K562 (cell line): ENCODE data around the gene CASP6. TPM values are rescaled to one million over a fixed set of nuclear protein-coding genes. Genes with fewer than 3 reads are reported as not detected.

ENCODE experiments used
- ATAC-seq: fragments of 200-7000 bp; cut with Tn5 transposase; 3 replicates; pipeline ENCODE4 v1.9.1; 2020; ENCODE audit warnings: moderate library complexity
- BruUV-seq: library from RNA; stranded (reverse); fragments of 400-500 nt; replicated peaks from 2 replicates; lab custom pipeline; 2021; lab: Mats Ljungman, UMichigan
- CTCF ChIA-PET: fragments of 300-600 bp; formaldehyde crosslinking; extraction: SDS; loops from one replicate; lab custom pipeline; 2021; ENCODE audit warnings: low intra/inter-chr PET ratio; lab: Yijun Ruan, JAX
- POLR2A ChIA-PET: fragments of 300-600, 350-650 bp; sonication (Branson Sonifier 250); formaldehyde crosslinking; extraction: SDS; loops from one replicate; lab custom pipeline; 2021; ENCODE audit warnings: antibody characterized with exemption, inconsistent platforms; lab: Yijun Ruan, JAX
- DNase-seq, 4 experiments: peaks; one replicate each; pipeline versions ENCODE4 v3.0.0 to v3.0.0-alpha.2; 2011 to 2018; ENCODE audit warnings: low spot score in 3 of 4, mixed read lengths in 3 of 4; ENCODE audit errors: extremely low read depth in 1 of 4
- FAIRE-seq: peaks from 2 replicates; lab custom pipeline; 2011; peaks lifted over from hg19 to GRCh38; lab: Jason Lieb, UNC
- H2AFZ ChIP-seq: 2 replicates; pipeline ENCODE4 v1.6.0; 2011; ENCODE audit warnings: low read depth, low read length, control low read depth, inconsistent platforms
- H3K27ac ChIP-seq: fragments of 200-600 bp; 3 replicates; pipeline ENCODE4 v1.8.0; 2011; ENCODE audit warnings: low read depth, mild to moderate bottlenecking, control low read depth, inconsistent platforms, low read length, moderate library complexity, mixed read lengths; ENCODE audit errors: extremely low read depth
- H3K27me3 ChIP-seq, 2 experiments: fragments of 300-600 bp in 1 of 2; 2 replicates in 1 of 2; 3 replicates in 1 of 2; pipeline versions ENCODE4 v1.6.0 to v1.8.0; 2011; ENCODE audit warnings: inconsistent platforms in 2 of 2, low read length in 2 of 2, mild to moderate bottlenecking in 1 of 2, mixed read lengths in 1 of 2, moderate library complexity in 1 of 2; ENCODE audit not compliant: control insufficient read depth in 2 of 2, insufficient read depth in 2 of 2
- H3K36me3 ChIP-seq: fragments of 300-600 bp; 3 replicates; pipeline ENCODE4 v1.8.0; 2011; ENCODE audit warnings: mild to moderate bottlenecking, low read length, inconsistent platforms; ENCODE audit not compliant: control insufficient read depth, insufficient read depth
- H3K4me1 ChIP-seq, 2 experiments: fragments of 200-600 bp in 1 of 2; replicated peaks in 1 of 2; 2 replicates in 1 of 2; 3 replicates in 1 of 2; pipeline versions ENCODE4 v1.5.1 to v1.8.0; 2011; ENCODE audit warnings: inconsistent platforms in 2 of 2, low read length in 2 of 2, mild to moderate bottlenecking in 1 of 2, mixed read lengths in 1 of 2, moderate library complexity in 1 of 2; ENCODE audit not compliant: control insufficient read depth in 2 of 2, insufficient read depth in 2 of 2
- H3K4me2 ChIP-seq: 2 replicates; pipeline ENCODE4 v1.6.1; 2011; ENCODE audit warnings: low read length, control low read depth, inconsistent platforms, mixed read lengths; ENCODE audit not compliant: insufficient read depth
- H3K4me3 ChIP-seq: fragments of 200-600 bp; sonication (generic), shearing (Covaris generic); 2 replicates; pipeline ENCODE4 v1.5.1; 2016; ENCODE audit warnings: control low read depth, inconsistent platforms
- H3K79me2 ChIP-seq: fragments of 200-600 bp; 3 replicates; pipeline ENCODE4 v1.8.0; 2011; ENCODE audit warnings: low read length, inconsistent platforms; ENCODE audit not compliant: control insufficient read depth, insufficient read depth
- H3K9ac ChIP-seq, 2 experiments: 2 replicates each; pipeline versions ENCODE4 v1.6.0 to v1.6.1; 2011; ENCODE audit warnings: low read depth in 2 of 2, low read length in 2 of 2, control low read depth in 1 of 2, inconsistent platforms in 1 of 2, mild to moderate bottlenecking in 1 of 2, mixed read lengths in 1 of 2; ENCODE audit not compliant: insufficient read depth in 1 of 2
- H3K9me1 ChIP-seq: one replicate; pipeline ENCODE4 v1.6.0; 2011; ENCODE audit warnings: inconsistent platforms, mild to moderate bottlenecking, low read length, moderate library complexity; ENCODE audit not compliant: control insufficient read depth, insufficient read depth
- H3K9me3 ChIP-seq: replicated peaks from 2 replicates; pipeline ENCODE4 v1.5.1; 2011; ENCODE audit warnings: low read depth, low read length, inconsistent platforms; ENCODE audit not compliant: control insufficient read depth, insufficient read depth
- H4K20me1 ChIP-seq: replicated peaks from 2 replicates; pipeline ENCODE4 v1.6.1; 2011; ENCODE audit warnings: low read length, inconsistent platforms, mixed read lengths; ENCODE audit not compliant: control insufficient read depth, insufficient read depth
- GABPB2 ChIP-seq: fragments of 250-450 bp; sonication (Bioruptor Pico); conservative IDR thresholded peaks from 2 replicates; pipeline ENCODE4 v1.5.1; 2021; ENCODE audit warnings: mild to moderate bottlenecking
- KDM5B ChIP-seq: fragments of 200-600 bp; sonication (generic); IDR thresholded peaks from 2 replicates; pipeline ENCODE4 v1.6.1; 2012; ENCODE audit warnings: low read depth, mild to moderate bottlenecking, moderate library complexity, low read length, control low read depth, inconsistent platforms; ENCODE audit not compliant: insufficient replicate concordance
- ZNF431 ChIP-seq: sonication (generic); formaldehyde crosslinking; IDR thresholded peaks from 2 replicates; pipeline ENCODE4 v1.8.0; 2022; ENCODE audit warnings: mild to moderate bottlenecking, missing genetic modification reagents
- whole genome bisulfite sequencing: fragments of 100-300 bp; shearing (Covaris generic); methylation state at CpG from one replicate; pipeline ENCODE4 v1.1.6; 2016; ENCODE audit warnings: low coverage, mixed read lengths; ENCODE audit not compliant: insufficient coverage; ENCODE audit errors: missing lambda C conversion rate; 5-methylcytosine and 5-hydroxymethylcytosine counted together
- in situ Hi-C: fragments of 300-500 bp; cut with MboI; formaldehyde crosslinking; loops from 4 replicates; pipeline ENCODE4 v1.15.0; 2018; ENCODE audit warnings: inconsistent platforms, mixed read lengths
- intact Hi-C: fragments of 100-400 bp; cut with micrococcal nuclease; formaldehyde crosslinking; loops from 2 replicates; pipeline ENCODE4 v1.14.2; 2022
- polyA plus RNA-seq, 8 experiments: library from polyadenylated mRNA; depleted of rRNA in 4 of 8; stranded (reverse) in 5 of 8; unstranded in 3 of 8; fragments of >200 nt; fragmentation: Nextera tagmentation in 2 of 8; fragmentation: Illumina TruSeq in 1 of 8; extraction: Ambion mirVana in 2 of 8; extraction: Trizol in 1 of 8; gene quantifications; 2 replicates each; pipeline versions ENCODE4 v1.2.1 to v1.2.3, GENCODE V29; 2011 to 2014; ENCODE audit warnings: inconsistent platforms in 1 of 8, missing spikeins in 1 of 8
- total RNA-seq, 7 experiments: library from RNA; depleted of rRNA in 6 of 7; stranded (reverse); fragments of >200 nt in 6 of 7; fragmentation: Illumina TruSeq in 2 of 7; extraction: Trizol in 2 of 7; gene quantifications; 2 replicates each; pipeline versions ENCODE4 v1.2.1 to v1.2.3, GENCODE V29; 2011 to 2021; ENCODE audit warnings: low replicate concordance in 1 of 7
- TF ChIP-seq, protein P1 (sequence below), 3 experiments: IDR thresholded peaks in 2 of 3; conservative IDR thresholded peaks in 1 of 3; 2 replicates each; pipeline ENCODE4 v1.5.1; 2011 to 2012; ENCODE audit warnings: low read length in 3 of 3, mild to moderate bottlenecking in 3 of 3, control low read depth in 2 of 3, improper control_type of control experiment in 1 of 3, inconsistent platforms in 1 of 3, low read depth in 1 of 3, mixed read lengths in 1 of 3, moderate library complexity in 1 of 3; ENCODE audit not compliant: insufficient read depth in 2 of 3

The CASP6 gene
- total and polyA plus RNA-seq, 9 of the 15 experiments (the other 6 are each of a cell fraction or from before 2014, with no cell fraction given) = 20.8 to 72.7 (median 39.1) TPM

GRCh38 chr4:109662116-109662515 lies 41.1 kb downstream of the CASP6 start (continued):
- TF ChIP-seq ZNF431 = no peak
- TF ChIP-seq GABPB2 (CRISPR knock-in tag) = no peak

DNA sequence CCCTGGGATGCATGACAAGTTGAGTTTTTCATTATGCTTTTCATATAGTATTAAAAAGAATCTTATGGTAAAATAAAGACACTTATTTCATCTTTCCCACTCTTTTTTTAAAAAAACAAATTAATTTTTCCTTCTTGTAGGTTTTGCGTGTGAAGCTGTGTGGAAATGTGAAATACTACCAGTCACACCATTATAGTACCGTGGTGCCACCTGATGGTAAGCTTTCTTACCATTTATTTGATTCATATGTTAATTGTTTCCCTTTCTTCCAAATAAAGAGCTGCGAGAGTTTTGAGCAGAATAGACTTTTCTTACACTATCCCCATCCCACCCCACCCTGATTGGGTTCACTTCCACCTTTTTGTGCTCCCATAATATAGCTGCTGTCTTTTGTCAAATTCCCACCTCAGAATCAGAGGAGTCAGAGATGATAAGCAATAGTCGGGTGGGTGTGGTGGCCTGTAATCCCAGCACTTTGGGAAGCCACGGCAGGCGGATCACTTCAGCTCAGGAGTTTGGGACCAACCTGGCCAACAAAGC lies 44.3 kb downstream of the CASP6 start:
- H3K9ac ChIP-seq = no peak overlapping the region
- ATAC-seq (no peak), DNase-seq (no peak)
- no peaks in the 10 kb centered on the region for H4K20me1 ChIP-seq
- no peak overlapping the region for H3K27ac ChIP-seq
- no peak overlapping the region for H2AFZ ChIP-seq
- H3K36me3 ChIP-seq = no peaks in the 10 kb centered on the region
- no peak overlapping the region for H3K4me3 ChIP-seq
- BruUV-seq = no TSS peak
- no peak overlapping the region for H3K4me2 ChIP-seq
- no peaks in the 10 kb centered on the region for H3K79me2 ChIP-seq
- TF ChIP-seq KDM5B = no peak
- TF ChIP-seq, protein P1, sequence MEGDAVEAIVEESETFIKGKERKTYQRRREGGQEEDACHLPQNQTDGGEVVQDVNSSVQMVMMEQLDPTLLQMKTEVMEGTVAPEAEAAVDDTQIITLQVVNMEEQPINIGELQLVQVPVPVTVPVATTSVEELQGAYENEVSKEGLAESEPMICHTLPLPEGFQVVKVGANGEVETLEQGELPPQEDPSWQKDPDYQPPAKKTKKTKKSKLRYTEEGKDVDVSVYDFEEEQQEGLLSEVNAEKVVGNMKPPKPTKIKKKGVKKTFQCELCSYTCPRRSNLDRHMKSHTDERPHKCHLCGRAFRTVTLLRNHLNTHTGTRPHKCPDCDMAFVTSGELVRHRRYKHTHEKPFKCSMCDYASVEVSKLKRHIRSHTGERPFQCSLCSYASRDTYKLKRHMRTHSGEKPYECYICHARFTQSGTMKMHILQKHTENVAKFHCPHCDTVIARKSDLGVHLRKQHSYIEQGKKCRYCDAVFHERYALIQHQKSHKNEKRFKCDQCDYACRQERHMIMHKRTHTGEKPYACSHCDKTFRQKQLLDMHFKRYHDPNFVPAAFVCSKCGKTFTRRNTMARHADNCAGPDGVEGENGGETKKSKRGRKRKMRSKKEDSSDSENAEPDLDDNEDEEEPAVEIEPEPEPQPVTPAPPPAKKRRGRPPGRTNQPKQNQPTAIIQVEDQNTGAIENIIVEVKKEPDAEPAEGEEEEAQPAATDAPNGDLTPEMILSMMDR (IDR thresholded peaks at IDR 0.05 in 2 of 3, conservative IDR thresholded peaks at IDR 0.05 in 1 of 3; ENCODE audit: insufficient read depth in 2 of 3, low read depth in 1 of 3, low read length in 3 of 3) = peak in 1 of 3 experiments; percentile 24; a peak in 2 of 6 replicates
- TF ChIP-seq, all 486 proteins: peak for 1
- in situ Hi-C loops (loop anchor here (10.0 kb wide), 1 partner anchor 234 kb away; no protein-coding TSS in a partner anchor), intact Hi-C loops (loop anchor here (10.0 kb wide), 1 partner anchor 306 kb away; no protein-coding TSS in a partner anchor)
- Histone ChIP-seq H3K4me1 (no peaks in the 10 kb centered on the region), H3K27me3 (peaks cover 0 to 4% of the 10 kb centered on the region in 2 experiments; a peak in 1 of 5 replicates), H3K9me3 (no peaks in the 10 kb centered on the region), H3K9me1 (no peaks in the 10 kb centered on the region)
- ChIA-PET POLR2A (interaction anchor here (1.0 kb wide), 2 partner anchors 9 to 10 kb away, joined by 3 read pairs; no protein-coding TSS in a partner anchor), CTCF (no interaction called here)
- no peak for FAIRE-seq
- 21% methylated on average over 6 of the region's 6 CpGs for WGBS
